A673 (cell line): ENCODE measurements around the gene PCBP3.

Source experiments
- CTCF ChIP-seq: fragments of 300-800, 200-600 bp; sonication (generic); conservative IDR thresholded peaks from 2 replicates; pipeline ENCODE4 v1.5.1; 2017; ENCODE audit warnings: low read depth, mild to moderate bottlenecking, antibody characterized with exemption, low read length, moderate library complexity, mixed read lengths
- EZH2 ChIP-seq: fragments of 200-600 bp; sonication (generic); IDR thresholded peaks from 2 replicates; pipeline ENCODE4 v1.6.1; 2017; ENCODE audit warnings: borderline replicate concordance, low read depth, mild to moderate bottlenecking, mixed read lengths, antibody characterized with exemption, low read length; ENCODE audit not compliant: poor library complexity, severe bottlenecking

GRCh38 chr21:45905196-45905595, 261.7 kb downstream of the PCBP3 start:
- TF ChIP-seq EZH2 (no peak), CTCF (no peak)
